NCI-H2081 treated with DMSO at 0.1 percent for 48 hours (cell line): ENCODE results near the gene ADAMTS17.

Experiments used
- DNase-seq: peaks from one replicate; lab custom pipeline; 2025; lab: John Stamatoyannopoulos, UW

Gene ADAMTS17

DNA sequence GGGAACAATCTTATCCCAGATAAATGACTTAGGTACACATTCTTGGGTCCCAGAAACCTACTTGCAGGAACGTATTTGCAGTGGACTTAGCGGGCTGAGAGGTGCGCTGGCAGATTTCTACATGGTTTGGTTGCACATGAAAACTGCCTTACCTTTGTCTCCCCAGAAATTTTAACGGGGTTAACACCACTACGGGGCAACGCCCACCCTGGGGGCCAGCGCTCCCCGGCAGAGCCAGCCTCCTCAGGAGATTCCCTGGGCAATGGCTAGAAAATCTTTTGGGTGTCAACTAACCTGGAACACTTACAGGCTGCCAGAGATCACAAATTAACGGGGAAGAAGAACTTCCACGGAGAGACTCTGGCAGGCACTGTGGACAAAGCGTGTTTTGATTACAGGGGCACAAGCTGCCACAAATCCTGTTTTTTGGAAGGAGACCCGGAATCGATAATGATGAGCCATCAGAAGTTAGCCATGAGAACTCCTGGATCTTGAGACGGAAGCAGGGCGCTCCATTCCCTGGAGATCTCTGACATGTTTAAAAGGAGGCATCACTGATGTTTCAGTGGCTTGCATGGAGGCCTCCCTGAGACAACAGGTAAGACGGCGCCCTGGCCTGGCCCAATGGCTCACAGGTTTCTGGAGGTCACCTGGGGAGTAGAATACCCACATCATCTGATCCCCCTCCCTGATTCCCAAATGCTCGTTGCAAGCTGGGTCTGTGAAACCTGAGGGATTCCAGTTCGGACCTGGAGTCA is 288.9 kb downstream of the ADAMTS17 start:
- no peak for DNase-seq

DNA sequence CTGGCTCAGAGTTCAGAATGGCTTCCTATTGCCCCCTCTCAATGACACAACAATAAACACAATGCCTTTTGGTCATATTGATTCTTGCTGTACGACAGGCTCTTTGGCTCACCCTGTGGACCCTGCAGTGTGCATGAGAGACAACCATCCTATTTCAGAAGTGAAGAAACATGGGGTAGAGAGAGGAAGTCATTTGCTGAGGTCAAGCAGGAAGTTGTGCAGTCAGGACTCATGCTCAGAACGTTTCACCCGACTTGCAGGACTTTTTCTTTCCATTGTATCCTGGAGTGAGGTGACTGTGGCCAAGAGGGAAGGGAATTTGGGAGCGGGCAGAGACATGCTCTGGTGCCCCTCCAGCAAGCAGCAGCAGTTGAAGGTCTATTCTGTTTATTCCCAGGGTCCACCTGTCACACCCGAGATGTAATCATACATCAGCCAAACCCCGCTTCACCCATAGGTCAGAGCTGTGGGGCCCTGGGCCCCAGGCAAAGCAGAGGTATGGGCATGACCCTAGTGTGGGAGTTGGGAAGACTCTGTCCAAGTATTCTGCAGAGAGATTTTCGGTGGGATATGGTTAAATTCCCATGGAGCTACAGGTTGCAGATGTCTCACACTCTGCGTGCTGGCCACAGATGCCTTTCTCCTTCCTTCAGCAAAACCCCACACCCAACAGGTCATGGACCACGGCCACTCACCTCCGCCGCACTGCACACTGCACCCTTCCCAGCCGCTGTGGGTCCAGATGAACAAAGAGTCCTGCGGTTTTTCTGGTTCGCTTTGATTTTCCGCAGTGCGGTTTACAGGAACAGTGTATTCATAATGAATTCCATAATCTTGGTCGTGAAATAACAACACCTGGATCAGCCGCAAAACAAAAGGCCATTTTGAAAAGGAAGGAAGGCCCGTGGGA is 290.6 kb downstream of the ADAMTS17 start:
- no peak for DNase-seq

DNA sequence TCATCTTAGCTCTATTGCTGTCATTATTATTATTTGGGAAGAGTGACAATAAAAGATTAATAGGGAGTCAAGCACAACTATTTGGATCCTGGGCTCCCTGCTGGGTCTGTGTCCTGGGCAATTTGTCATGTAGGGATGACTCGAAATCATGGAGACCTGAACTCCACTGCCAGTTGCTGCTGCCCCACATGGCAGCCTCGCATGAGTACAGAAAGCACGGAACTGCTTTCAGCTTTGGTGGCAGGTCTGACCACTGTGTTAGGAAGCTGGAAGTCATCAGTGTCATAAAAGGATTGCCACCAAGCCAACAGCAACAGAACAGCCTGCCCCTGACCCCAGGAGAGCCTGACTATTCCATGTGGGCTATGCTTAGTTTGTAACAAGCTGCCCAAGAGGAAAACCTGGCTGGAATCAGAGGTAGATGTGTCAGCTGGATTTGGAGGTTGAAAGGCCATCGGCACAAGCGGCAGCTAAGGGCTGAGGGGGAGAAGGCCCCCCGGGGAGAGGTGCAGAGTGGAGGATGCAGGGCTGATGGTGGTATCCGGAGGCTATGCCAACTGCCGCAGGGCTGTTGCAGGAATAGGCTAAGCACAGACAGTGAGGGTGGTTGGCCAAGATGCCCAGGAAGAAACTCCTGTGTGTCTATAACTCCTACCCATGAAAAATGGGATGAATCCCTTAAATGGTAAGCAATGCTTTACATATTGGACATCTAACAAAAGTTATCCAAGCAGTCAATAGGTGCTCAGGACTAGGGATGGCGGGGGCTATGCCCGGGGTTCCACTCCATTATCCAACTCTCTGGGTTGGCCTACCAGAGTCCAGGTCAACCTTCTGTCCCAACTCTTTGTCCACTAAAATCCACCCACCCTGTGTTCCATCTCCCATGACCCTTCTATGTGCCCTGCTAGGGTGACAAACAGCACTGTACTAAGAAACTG is 291.6 kb downstream of the ADAMTS17 start:
- DNase-seq = no peak

DNA sequence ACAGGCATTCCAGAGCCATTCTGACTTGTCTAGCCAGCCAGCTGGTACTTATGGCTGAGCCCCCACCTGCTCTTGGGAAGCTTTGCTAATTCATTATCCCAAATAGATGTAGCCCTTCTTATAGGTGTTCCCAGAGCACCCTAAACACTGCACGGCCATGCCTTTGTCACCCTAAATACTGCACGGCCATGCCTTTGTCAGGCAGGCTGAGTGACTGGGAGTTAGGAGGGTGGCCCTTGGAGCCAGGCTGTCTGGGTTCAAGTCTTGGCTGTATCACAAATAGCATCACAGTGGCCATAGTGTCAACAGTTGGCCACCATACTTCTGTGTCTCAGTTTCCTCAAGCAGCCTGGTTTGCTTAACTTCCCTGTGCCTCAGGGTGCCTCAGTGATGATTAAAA is 292.3 kb downstream of the ADAMTS17 start:
- no peak for DNase-seq

DNA sequence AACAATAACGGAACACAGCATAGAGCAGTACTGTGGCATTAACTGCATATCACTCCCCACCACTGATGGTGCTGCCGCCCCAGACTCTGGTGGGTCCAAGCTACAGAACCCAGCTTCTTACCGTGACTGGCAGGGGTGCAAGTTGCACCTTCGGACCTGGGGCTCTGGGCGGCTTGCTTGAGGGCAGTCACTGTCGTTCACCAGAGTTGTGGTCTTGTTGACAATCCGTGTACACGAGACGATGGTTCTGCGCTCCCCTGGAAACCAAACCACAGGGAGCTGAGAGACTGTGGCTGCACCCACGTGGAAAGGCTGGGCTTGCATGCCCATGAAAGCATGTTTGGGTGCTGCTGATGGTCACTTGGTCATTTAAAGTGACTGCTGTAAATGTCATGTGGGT is 293.0 kb downstream of the ADAMTS17 start:
- DNase-seq = no peak

DNA sequence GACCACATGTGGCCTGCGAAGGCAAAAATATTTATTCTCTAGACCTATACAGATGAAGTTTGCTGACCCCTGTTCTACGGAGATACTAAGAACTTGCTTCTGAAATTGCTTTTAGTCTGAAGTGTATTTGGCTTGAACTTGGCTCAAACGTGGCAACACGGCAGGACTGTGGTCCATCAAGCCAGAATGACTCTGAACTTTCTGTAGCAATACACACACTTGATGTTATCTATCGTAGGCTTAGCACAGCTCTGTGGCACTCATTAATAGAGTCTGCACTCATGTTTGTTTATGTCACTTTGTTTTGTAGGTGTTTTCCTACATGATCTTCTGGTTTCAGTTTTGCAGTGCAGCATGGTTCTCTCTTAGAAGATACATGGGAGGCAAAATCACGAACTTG is 298.1 kb downstream of the ADAMTS17 start:
- DNase-seq = no peak

DNA sequence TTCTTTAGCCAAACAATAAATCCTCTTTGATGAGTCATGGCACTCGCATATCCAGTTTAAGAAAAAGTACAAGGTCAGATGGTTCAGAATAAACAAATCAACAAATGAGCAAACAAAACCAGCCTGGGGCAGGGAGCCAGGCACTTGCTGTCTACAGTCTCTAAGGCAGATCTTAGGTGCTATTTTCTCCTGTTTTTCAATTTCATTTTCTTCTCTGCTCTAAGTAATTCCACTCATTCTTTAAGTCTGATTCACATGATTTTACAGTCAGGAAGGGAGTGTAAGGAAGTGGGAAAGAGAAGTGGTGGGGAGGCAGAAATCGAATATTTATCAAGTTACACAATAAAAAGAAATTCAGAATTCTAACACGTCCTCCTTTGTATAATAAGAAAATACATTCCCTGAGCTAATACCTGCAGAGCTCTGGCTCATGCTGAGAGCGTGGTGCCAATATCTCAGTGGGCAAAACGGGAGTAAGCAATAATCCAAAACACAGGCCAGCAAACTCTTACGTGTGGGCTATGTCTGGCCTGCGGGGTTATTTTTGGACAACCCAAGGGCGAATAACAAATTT is 298.6 kb downstream of the ADAMTS17 start:
- DNase-seq = no peak

DNA sequence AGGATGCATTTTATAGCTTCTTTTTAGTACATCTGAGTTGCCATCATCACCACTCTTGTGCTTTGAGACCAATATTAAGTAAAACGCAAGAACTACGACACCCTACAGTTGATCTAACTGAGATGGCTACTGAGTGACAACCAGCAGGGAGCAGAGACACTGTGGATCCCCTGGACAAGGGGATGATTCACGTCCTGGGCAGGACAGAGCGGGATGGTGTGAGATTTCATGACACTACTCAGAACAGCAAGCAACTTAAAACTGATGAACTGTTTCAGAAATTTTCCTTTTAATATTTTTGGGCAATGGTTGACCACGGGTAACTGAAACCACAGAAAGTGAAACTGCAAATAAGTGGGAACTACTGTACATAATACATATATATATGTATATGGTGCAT is 299.2 kb downstream of the ADAMTS17 start:
- DNase-seq = no peak

DNA sequence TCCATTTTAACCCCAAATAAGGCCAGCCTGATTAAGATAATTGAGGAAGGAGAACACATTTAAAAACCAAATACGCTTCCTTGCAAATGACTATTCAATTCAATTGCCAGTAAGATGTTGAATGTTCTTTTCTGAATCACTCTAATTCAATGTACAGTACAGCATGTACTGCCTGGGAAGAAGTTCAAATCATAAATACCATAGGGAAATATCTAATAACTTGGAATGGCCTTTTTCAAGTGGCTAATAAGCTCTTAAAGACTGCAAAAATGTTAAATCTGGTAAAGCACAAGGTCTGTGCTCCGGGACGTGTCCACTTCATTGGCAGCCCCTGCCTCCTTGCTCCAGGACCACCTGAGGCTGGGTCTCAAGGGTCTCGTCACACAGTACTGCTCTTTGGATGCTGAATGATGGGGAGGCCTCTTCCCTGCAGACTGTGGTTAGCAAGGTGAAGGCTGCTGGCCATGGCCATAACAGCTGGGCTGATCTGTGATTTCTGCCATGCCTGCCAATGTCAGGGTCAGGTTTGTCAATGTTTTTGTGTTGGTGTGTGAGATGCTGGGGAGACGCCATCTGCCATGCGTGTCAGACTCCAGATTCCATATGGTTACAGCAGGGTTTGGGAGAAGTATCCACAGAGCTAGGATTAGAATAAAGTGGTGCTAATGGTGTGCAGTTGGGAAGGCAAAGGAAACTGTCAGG is 300.5 kb downstream of the ADAMTS17 start:
- DNase-seq = no peak

DNA sequence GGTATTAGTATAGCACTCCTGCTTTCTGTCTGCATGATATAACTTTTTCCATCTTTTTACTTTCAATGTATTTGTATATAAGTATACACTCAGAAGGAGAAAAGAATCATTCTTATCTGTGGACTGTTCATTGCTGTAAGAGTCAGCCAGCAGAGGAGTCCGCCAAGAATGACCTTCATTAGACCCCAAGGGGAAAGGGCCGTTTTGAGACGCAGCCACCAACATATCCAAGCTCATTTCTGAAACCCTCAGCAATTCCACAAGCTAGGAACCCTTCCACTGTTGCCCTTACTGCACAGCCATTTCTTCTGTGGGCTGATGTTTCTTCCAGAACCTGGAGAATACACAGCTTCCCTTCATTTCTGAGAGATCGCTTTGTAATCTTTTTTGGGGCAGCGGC is 301.8 kb downstream of the ADAMTS17 start:
- DNase-seq = no peak

DNA sequence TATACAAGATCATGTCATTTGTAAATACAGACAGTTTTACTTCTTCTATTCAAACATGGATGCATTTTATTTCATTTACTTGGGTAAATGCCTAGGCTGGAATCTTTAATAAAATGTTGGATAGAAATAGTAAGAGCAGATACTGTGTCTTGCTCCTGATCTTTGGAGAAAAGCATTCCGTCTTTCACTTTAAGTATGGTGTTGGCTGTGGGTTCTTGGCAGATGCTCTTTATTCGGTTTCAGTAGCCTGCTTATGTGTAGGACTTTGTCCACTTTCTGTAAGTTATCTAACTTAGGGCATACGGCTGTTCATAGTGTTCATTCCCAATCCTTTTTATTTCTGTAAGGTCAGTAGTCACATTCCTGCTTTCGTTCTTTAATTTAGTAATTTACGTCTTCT is 303.0 kb downstream of the ADAMTS17 start:
- DNase-seq = no peak

DNA sequence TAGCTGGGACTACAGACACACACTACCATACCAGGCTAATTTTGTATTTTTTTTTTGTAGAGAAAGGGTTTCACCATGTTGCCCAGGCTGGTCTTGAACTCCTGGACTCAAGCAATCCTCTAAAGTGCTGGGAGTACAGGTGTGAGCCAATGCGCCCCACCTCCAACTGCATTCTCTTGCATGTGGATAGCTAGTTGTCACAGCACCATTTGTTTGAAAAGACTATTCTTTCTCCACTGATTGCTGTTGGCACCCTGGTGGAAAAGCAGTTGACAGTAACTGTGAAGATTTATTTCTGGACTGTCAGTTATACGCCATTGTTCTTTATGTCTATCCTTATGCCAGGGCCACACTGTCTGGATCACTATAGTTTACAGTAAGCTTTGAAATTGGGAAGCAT is 303.9 kb downstream of the ADAMTS17 start:
- no peak for DNase-seq

DNA sequence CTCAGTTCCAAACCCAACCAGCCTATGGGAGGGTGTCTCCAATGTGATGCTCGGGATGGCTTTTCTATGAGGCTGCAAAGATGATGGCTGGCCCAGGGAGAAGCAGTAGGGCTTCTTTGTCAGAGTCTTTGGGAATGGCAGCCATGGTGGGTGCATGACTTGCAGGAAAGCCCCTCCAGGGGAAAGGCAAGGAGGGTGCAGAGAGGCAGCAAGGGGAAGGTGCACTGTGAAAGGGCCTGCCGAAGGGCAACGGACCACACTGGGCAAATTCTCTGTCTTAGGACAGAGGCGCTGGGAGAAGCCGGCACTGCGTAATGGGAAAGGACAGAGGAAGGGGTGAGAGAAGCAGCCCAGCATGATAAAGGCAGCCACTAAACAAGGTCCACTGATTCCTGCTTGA is 305.8 kb downstream of the ADAMTS17 start:
- no peak for DNase-seq

DNA sequence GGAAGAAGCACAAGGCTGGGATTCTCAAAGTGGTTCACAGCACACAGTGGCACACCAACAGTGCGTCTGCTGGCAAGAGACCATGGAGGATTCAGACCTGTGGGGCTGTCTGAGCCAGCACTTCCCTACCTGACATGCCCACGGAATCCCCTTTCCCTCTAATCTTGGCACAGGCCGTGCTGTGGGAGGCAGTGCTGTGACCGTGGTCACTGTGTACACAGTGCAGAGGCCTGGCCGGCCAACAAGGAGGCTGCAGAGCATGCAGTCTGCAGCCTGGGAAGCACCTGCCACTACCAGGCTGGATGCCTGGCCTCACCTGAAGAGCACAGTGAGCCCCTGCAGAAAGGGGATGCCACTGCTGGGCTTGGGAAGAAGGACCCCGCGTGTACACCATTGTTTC is 307.6 kb downstream of the ADAMTS17 start:
- DNase-seq = no peak

DNA sequence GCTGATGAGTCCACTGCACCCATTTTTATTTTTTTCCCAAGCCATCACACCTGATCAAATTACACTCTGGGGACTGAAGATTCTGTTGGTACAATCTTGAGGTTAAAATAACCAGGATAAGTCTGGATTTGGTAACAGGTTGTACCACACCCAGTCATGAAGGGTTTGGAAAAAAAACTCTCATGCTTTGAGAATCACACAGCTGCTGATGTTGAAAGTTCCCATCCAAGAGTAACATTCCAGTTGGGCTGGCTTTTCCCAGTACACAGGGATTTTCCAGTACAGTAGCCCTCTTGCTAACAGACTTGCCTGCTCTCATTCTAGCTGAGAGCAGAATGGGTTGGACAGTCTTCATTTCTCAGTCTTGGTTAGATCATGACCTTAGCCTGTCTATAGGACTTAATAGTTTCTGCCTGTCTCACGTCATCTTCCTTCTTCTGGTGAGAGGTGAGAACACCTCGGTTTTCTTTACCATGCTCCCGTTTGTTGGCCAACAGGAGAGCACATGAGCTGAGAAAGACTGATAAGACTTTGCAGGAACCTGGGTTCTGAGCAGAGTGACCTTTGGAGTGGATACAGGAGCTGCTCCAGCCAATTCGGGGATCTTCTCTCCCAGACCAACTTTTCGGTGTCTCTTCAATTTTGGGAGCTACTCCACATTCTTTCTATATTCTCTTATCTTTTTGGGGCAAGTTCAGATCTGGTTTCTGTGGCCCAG is 308.5 kb downstream of the ADAMTS17 start:
- no peak for DNase-seq

DNA sequence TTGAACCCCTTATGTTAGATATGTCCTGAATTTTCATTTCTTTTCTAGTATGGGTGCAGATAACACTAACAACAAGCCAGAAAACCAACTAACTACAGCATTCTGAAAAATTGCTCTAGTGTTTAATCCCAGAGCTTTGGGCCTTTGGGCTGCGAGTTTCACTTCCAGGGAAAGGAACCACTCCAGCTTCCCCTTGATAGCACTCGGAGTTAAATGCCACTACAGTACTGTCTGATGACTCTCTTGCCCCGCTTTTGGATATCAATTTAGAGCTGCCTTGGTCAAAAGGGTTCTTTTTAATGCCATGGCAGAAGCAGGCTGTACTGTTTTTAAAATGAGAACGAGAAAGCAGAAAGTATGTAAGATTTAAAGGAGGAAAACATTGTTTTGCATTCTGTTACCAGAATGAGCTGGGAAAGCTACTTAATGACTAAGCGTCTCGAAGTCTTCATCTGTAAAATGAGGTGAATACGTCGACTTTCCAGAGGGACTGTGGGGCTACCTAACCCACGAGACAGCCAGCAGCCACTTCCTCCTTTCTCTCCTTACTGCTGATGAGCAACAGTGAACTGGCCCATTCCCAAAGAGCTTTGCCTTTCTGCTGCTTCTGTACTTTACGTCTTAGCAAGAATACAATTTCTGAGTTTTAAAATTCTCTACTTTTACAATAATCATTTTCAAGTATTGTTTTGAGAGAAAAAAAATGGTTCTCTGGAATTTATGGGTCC is 309.3 kb downstream of the ADAMTS17 start:
- no peak for DNase-seq

DNA sequence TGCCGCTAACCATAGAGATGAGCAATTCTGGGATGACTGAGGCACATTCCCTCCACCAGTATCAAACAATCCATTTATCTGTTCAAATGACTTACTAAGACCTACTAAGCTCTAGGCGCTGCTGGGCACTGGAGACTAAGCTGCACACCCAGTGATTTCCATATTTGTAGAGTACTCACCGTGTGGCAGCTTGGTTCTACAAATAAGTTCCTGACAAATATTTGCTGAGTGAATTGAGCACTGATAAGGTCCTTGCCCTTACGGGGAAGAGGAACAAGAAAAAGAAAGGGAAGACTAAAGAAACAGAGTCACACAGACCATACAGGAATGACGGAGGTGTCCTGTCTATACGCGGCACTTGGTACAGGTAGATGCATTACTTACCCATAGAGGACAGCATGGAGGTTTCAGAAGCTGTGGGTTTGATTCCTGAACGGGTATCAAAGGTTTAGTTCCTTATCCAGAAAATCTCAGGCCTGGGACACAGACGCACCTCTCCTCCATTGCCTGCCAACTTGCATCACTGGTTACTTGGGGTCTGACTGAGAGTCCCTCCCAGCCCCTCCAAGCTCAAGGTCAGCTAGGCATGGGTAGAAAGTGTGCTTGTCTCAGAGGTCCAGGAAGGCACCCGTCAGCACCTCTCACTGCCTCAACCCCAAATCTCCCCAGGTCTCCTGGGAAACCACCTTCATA is 310.0 kb downstream of the ADAMTS17 start:
- no peak for DNase-seq

DNA sequence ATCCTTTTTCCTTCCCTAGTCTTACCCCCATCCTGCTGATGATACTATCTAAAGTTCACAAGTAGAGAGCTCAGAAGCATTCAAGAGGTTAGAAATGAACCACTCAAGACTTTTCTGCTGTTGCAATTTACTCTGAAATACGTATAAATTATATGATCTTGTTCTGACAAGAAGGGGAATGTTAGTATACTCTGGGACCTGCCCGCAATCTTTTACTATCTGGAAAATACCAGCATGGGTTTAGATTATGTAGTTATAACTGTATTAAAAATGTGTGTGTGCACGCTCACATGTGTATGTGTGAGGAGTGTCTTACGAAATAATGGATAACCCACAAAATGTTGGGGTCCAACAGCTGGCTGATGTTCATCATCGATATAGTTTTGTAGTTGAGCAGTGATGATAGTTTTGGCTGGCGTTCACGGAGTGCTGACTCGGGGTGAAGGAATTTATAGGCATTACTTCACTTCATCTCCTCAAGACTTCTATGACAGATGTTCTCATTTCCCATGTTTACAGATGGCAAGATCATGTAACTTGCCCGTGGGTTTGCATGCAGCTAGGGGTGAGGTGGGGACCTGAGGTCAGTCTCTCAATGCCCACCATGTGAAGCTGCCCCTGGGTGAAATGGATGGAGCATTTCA is 311.1 kb downstream of the ADAMTS17 start:
- no peak for DNase-seq
